ENCODE measurements around the gene ZNF605. TPM values are rescaled to one million over a fixed set of nuclear protein-coding genes. Genes with fewer than 3 reads are reported as not detected.
"Not testable (repeated sequence)": the region's sequence is repeated elsewhere in the genome, so short reads cannot be mapped to it uniquely, and the experiment has no call there.

Gene ZNF605
- total RNA-seq, 2 experiments from 2014 or later, result 9.6 to 9.9 TPM

DNA sequence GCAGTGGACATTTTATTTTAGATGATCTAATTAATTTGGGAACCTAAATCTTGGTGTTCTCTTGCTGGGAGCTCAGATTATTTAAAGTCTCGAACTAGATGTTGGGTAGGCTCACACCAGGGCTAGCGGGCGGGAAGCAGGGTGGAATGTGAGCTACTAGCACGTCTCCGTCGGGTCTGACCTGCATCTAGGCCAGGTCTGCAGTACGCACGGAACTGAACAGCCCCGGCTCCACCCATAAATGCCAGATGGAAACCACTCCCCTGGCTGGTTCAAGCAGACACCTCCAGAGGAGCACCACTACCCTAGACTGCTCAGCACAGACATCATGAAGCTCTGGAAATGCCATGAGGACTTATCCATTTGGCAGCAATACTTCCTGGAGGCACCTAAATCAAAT lies 10.3 kb downstream of the ZNF605 start:
- ATAC-seq (no peak), DNase-seq (no peak)
- peaks cover 76% of the 10 kb centered on the region for H3K36me3 Mint-ChIP-seq (ENCODE audit: low read depth)
- H3K4me3 Mint-ChIP-seq, result no peak overlapping the region
- ChIA-PET POLR2A (no interaction called here), CTCF (no interaction called here)
- H3K9me3 Mint-ChIP-seq (ENCODE audit: insufficient read depth), result peaks cover 57% of the 10 kb centered on the region
- H3K27ac Mint-ChIP-seq, result no peak overlapping the region
- H3K27me3 Mint-ChIP-seq (ENCODE audit: low read depth), result no peaks in the 10 kb centered on the region
- H3K4me1 Mint-ChIP-seq (ENCODE audit: low read depth), result no peaks in the 10 kb centered on the region

DNA sequence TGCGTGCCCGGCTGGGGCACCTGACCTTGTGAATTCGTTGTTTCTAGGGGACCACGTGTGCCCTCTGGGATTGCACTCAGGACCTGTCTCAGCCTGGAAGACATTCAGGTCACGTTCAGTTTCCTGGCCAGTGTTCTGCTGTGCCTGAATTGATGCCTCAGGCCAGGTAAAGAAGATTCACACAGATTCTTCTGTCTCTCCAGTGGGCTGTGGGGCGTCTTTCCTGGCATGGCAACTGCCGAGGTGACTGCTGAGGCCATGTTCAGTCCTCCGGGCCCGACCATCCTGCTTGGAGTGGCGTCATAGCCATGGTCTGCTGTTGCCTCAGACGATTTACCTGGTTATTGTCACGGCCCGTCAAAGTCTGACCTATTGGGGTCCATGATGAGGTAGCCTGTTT lies 13.5 kb downstream of the ZNF605 start:
- H3K27ac Mint-ChIP-seq, result no peak overlapping the region
- no peak for DNase-seq
- H3K9me3 Mint-ChIP-seq (ENCODE audit: insufficient read depth), result peaks cover 37% of the 10 kb centered on the region
- H3K27me3 Mint-ChIP-seq (ENCODE audit: low read depth), result no peaks in the 10 kb centered on the region
- ChIA-PET CTCF (no interaction called here), POLR2A (no interaction called here)
- peaks cover 69% of the 10 kb centered on the region for H3K36me3 Mint-ChIP-seq (ENCODE audit: low read depth)
- ATAC-seq, result no peak
- no peaks in the 10 kb centered on the region for H3K4me1 Mint-ChIP-seq (ENCODE audit: low read depth)
- H3K4me3 Mint-ChIP-seq, result no peak overlapping the region

DNA sequence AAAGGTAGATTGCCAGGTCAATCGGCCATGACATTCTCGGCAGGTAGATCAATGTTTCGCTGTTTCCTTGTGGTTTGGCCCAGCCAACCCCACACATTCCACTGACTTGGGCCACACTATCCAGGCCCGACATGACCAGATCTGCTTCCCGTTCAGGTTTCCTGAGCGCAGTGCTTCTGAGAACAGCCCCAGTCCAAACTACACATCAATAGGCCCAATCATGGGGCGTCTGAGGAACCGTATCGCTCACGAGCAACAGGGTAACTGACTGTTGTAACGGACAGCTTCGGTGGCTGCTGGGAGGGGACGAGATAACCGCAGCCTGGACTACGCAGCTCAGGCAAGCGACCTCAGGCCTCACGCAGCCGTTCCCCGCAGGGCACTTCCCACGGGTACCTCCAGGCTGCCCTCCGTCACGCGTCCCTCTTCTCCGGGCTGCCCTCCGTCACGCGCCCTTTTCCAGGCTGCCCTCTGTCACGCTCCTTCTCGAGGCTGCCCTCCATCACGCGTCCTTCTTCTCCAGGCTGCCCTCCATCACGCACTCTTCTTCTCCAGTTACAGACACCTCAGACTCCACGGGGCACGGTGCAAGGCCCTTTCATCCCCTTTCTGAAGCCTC lies 14.7 kb downstream of the ZNF605 start:
- Mint-ChIP-seq H3K4me3 (no peak overlapping the region), H3K36me3 (ENCODE audit: low read depth) (peaks cover 72% of the 10 kb centered on the region), H3K27me3 (ENCODE audit: low read depth) (no peaks in the 10 kb centered on the region), H3K27ac (no peak overlapping the region), H3K9me3 (ENCODE audit: insufficient read depth) (peaks cover 41% of the 10 kb centered on the region), H3K4me1 (ENCODE audit: low read depth) (no peaks in the 10 kb centered on the region)
- ATAC-seq (no peak), DNase-seq (no peak)
- ChIA-PET POLR2A (interaction anchor here (0.6 kb wide), 1 partner anchor 32 kb away, joined by 3 read pairs; no protein-coding TSS in a partner anchor), CTCF (no interaction called here)

DNA sequence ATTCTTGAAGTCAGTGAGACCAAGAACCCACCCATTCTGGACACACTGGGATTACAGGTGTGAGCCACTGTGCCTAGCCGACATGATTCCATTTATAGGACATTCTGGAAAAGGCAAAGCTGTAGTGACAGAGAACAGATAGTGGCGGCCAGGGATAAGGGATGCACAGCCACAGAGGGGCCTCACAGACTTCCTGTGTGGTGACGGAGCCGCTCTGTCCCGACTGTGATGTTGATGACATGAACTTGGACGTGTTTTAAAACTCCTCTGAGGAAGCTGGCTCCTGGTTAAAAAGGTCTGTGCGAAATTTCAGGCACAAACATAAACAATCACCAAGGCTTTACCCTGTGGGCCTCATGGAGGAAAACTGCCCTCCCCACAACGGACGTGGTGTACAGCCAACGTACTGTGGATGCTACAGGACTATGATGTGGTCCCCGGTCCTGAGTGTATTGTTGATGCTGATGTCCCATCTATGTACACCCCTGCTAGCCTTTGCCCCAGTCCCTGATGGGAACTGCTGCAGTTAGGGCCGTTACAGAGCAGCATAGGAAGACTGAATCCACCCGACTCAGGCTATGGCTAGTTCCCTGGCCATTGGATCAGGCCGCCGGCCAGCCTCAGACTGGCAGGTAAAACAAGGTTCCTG lies 15.9 kb downstream of the ZNF605 start:
- Mint-ChIP-seq H3K4me3 (no peak overlapping the region), H3K27me3 (ENCODE audit: low read depth) (no peaks in the 10 kb centered on the region), H3K4me1 (ENCODE audit: low read depth) (no peaks in the 10 kb centered on the region), H3K36me3 (ENCODE audit: low read depth) (peaks cover 68% of the 10 kb centered on the region), H3K27ac (no peak overlapping the region), H3K9me3 (ENCODE audit: insufficient read depth) (peaks cover 38% of the 10 kb centered on the region)
- DNase-seq, result no peak
- ChIA-PET POLR2A (no interaction called here), CTCF (no interaction called here)
- ATAC-seq, result no peak

DNA sequence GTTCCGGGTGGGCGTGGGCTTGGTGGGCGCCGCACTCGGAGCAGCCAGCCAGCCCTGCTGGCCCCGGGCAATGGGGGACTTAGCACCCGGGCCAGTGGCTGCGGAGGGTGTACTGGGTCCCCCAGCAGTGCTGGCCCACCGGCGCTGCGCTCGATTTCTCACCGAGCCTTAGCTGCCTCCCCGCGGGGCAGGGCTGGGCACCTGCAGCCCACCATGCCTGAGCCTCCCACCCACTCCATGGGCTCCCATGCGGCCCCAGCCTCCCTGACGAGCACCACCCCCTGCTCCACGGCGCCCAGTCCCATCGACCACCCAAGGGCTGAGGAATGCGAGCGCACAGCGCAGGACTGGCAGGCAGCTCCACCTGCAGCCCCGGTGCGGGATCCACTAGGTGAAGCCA lies 17.3 kb downstream of the ZNF605 start:
- H3K4me1 Mint-ChIP-seq (ENCODE audit: low read depth); POLR2A ChIA-PET; CTCF ChIA-PET; H3K4me3 Mint-ChIP-seq; ATAC-seq; H3K27me3 Mint-ChIP-seq (ENCODE audit: low read depth); DNase-seq; H3K27ac Mint-ChIP-seq: not testable (repeated sequence)
- H3K9me3 Mint-ChIP-seq (ENCODE audit: insufficient read depth), result peaks cover 29% of the 10 kb centered on the region
- H3K36me3 Mint-ChIP-seq (ENCODE audit: low read depth), result peaks cover 60% of the 10 kb centered on the region

DNA sequence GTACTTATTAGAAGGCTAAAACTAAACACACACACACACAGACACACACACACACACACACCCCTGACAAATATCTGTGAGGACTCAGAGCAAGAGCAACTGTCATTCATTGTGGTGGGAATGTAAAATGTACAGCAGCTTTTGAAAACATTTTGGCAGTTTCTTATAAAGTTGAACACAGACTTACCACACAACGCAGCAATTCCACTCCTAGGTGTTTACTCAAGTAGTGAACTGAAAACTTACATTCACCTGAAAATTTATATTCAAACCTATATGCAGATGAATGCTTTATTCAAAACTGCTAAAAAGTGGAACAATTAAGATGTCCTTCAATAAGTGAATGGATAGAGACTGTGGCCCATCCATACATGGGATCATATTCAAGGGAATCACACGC lies 18.6 kb downstream of the ZNF605 start:
- peaks cover 57% of the 10 kb centered on the region for H3K36me3 Mint-ChIP-seq (ENCODE audit: low read depth)
- no peak overlapping the region for H3K4me3 Mint-ChIP-seq
- POLR2A ChIA-PET, result no interaction called here
- H3K27ac Mint-ChIP-seq, result no peak overlapping the region
- CTCF ChIA-PET, result no interaction called here
- ATAC-seq, result no peak
- H3K27me3 Mint-ChIP-seq (ENCODE audit: low read depth), result no peaks in the 10 kb centered on the region
- peaks cover 38% of the 10 kb centered on the region for H3K9me3 Mint-ChIP-seq (ENCODE audit: insufficient read depth)
- DNase-seq, result no peak
- no peaks in the 10 kb centered on the region for H3K4me1 Mint-ChIP-seq (ENCODE audit: low read depth)

DNA sequence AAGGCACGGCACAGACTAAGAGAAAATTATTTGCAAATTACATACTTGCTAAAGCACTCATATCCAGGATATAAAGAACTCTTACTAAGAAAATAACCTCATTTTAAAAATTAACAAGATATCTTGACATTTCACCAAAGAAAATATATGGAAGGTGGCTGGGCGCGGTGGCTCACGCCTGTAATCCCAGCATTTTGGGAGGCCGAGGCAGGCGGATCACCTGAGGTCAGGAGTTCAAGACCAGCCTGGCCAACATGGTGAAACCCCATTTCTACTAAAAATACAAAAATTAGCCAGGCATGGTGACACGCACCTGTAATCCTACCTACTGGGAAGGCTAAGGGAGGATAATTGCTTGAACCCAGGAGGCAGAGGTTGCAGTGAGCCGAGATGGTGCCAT lies 19.2 kb downstream of the ZNF605 start:
- H3K27ac Mint-ChIP-seq; CTCF ChIA-PET; H3K4me1 Mint-ChIP-seq (ENCODE audit: low read depth); H3K27me3 Mint-ChIP-seq (ENCODE audit: low read depth); DNase-seq; ATAC-seq; H3K4me3 Mint-ChIP-seq; POLR2A ChIA-PET: not testable (repeated sequence)
- H3K36me3 Mint-ChIP-seq (ENCODE audit: low read depth), result peaks cover 53% of the 10 kb centered on the region
- H3K9me3 Mint-ChIP-seq (ENCODE audit: insufficient read depth), result peaks cover 39% of the 10 kb centered on the region

DNA sequence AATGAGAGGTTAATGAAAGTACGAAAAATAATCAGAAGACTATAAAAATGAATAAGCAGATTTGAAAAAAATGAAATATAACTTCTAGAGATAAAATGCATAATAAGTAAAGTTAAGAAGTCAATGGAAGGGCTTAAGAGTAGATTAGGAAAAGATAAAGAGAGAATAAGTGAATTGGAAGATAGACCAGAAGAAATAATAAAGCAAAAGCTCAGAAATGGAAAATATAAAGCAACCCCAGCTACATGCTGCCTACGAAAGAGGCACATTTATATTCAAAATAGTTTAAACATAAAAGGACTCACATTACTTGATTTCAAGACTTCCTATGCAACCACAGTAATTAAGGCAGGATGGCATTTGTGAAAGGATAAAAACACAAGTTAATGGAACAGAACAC lies 19.9 kb downstream of the ZNF605 start:
- CTCF ChIA-PET, result no interaction called here
- peaks cover 40% of the 10 kb centered on the region for H3K9me3 Mint-ChIP-seq (ENCODE audit: insufficient read depth)

DNA sequence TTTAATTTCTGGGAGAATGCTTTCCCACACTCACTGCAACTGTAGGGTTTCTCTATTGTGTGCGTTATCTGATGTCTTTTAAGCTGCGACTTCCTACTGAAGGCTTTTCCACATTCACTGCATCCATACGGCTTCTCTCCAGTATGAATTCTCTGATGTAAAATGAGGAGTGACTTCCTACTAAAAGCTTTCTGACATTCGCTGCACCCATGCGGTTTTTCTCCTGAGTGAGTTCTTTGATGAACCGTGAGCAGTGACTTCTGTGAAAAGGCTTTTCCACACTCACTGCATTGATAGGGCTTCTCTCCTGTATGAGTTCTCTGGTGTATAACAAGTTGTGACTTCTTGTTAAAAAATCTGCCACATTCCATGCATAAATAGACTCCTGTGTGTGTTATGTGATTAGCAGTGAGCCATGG lies 29.7 kb downstream of the ZNF605 start:
- no peak for DNase-seq
- no peak for ATAC-seq
- POLR2A ChIA-PET, result no interaction called here
- Mint-ChIP-seq H3K4me3 (no peak overlapping the region), H3K4me1 (ENCODE audit: low read depth) (no peaks in the 10 kb centered on the region), H3K36me3 (ENCODE audit: low read depth) (peaks cover 60% of the 10 kb centered on the region), H3K9me3 (ENCODE audit: insufficient read depth) (peaks cover 80% of the 10 kb centered on the region), H3K27me3 (ENCODE audit: low read depth) (no peaks in the 10 kb centered on the region), H3K27ac (no peak overlapping the region)
- CTCF ChIA-PET, result no interaction called here

More for the DNA sequence above, 19.9 kb downstream of the ZNF605 start:
- POLR2A ChIA-PET, result no interaction called here
- no peaks in the 10 kb centered on the region for H3K27me3 Mint-ChIP-seq (ENCODE audit: low read depth)
- no peaks in the 10 kb centered on the region for H3K4me1 Mint-ChIP-seq (ENCODE audit: low read depth)
- H3K4me3 Mint-ChIP-seq, result no peak overlapping the region
- no peak for ATAC-seq
- peaks cover 50% of the 10 kb centered on the region for H3K36me3 Mint-ChIP-seq (ENCODE audit: low read depth)
- H3K27ac Mint-ChIP-seq, result no peak overlapping the region
- no peak for DNase-seq

DNA sequence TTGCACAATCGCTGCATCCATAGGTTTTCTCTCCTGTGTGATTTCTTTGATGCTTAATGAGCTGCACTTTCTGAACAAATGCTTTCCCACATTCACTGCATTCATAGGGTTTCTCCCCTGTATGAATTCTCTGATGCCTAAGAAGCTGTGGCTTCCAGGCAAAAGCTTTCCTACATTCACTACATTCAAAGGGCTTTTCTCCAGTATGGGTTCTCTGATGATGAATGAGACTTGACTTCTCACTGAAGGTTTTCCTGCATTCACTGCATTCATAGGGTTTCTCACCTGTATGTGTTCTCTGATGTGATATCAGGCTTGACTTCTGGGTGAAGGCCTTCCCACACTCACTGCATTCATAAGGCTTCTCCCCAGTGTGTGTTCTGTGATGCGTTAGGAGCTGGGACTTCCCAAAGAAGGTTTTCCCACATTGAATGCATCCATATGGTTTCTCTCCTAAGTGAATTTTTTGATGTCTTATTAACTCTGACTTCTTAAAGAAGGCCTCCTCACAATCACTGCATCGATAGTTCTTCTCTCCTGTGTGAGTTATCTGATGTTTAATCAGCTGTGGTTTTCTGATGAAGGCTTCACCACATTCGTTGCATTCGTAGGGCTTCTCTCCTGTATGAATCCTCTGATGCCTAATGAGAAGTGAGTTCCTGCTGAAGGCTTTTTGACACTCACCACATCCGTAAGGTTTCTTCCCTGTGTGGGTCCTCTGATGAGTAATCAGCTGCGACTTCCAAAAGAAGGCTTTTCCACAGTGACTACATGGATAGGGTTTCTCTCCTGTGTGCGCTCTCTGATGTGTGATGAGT lies 30.3 kb downstream of the ZNF605 start:
- Mint-ChIP-seq H3K27me3 (ENCODE audit: low read depth) (no peaks in the 10 kb centered on the region), H3K4me1 (ENCODE audit: low read depth) (no peaks in the 10 kb centered on the region), H3K9me3 (ENCODE audit: insufficient read depth) (peaks cover 78% of the 10 kb centered on the region), H3K36me3 (ENCODE audit: low read depth) (peaks cover 57% of the 10 kb centered on the region), H3K27ac (no peak overlapping the region), H3K4me3 (no peak overlapping the region)
- POLR2A ChIA-PET, result no interaction called here
- no peak for ATAC-seq
- CTCF ChIA-PET, result no interaction called here
- no peak for DNase-seq

DNA sequence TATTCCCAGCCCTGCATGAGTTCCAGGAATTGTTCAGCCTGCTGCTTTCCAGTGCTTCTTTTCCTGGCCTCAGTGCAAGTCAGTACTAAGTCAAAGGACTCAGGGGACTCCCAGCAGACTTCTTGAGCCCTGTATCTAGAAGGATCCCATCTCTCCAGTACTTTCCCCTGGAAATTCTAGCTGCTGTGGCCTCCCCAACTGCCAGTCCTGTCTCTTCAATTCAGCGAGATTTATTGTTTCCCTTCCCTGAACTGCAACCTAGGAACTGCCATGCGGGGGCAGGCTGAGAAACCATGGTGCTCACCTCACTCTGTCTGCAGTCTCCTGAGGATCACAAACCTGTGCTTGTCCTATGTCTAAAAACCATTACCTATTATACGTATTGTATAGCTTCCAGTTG lies 31.8 kb downstream of the ZNF605 start:
- ATAC-seq (no peak), DNase-seq (no peak)
- H3K27me3 Mint-ChIP-seq (ENCODE audit: low read depth), result no peaks in the 10 kb centered on the region
- ChIA-PET POLR2A (no interaction called here), CTCF (interaction anchor here (1.5 kb wide), 1 partner anchor 11 kb away, joined by 3 read pairs; no protein-coding TSS in a partner anchor)
- H3K9me3 Mint-ChIP-seq (ENCODE audit: insufficient read depth), result peaks cover 68% of the 10 kb centered on the region
- peaks cover 49% of the 10 kb centered on the region for H3K36me3 Mint-ChIP-seq (ENCODE audit: low read depth)
- no peak overlapping the region for H3K27ac Mint-ChIP-seq
- H3K4me1 Mint-ChIP-seq (ENCODE audit: low read depth), result no peaks in the 10 kb centered on the region
- no peak overlapping the region for H3K4me3 Mint-ChIP-seq

DNA sequence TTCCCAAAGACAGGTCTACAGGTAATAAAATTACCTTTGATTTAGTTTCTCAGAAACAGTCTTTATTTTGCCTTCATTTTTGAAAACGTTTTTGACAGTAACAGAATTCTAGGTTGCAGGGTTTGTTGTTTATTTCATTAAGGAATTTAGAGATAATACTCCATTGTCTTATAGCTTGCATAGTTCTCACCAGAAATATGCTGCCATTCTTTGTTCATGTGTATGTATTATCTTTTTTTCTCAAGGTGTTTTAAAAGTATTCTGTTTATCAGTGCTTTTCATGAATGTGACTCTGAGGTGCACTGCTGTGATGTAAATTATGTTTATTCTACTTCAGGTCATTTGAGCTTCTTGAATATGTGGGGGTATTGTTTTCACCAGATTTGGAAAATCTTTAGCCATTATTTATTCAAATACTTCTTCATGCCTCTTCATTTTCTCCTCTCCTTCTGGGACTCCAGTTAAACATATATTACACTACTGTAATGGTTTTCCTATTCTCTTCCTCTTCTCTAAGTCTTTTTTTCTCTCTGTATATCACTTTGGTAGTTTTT lies 32.7 kb downstream of the ZNF605 start:
- H3K36me3 Mint-ChIP-seq (ENCODE audit: low read depth), result peaks cover 42% of the 10 kb centered on the region
- ATAC-seq (no peak), DNase-seq (no peak)
- no peaks in the 10 kb centered on the region for H3K4me1 Mint-ChIP-seq (ENCODE audit: low read depth)
- CTCF ChIA-PET, result interaction anchor here (1.2 to 1.5 kb wide), 2 partner anchors 12 to 15 kb away, joined by 3 read pairs; no protein-coding TSS in a partner anchor
- POLR2A ChIA-PET, result no interaction called here
- no peak overlapping the region for H3K4me3 Mint-ChIP-seq
- peaks cover 67% of the 10 kb centered on the region for H3K9me3 Mint-ChIP-seq (ENCODE audit: insufficient read depth)
- no peaks in the 10 kb centered on the region for H3K27me3 Mint-ChIP-seq (ENCODE audit: low read depth)
- no peak overlapping the region for H3K27ac Mint-ChIP-seq

Data from activated CD8-positive, alpha-beta T cell treated with anti-CD3 and anti-CD28 coated beads, Interleukin-2, amount 10 ng/mL, durations not matched to agents 7 days and 5 days (primary cell).